ENCODE data around the gene WDR35. TPM values are rescaled to one million over a fixed set of nuclear protein-coding genes. Genes with fewer than 3 reads are reported as not detected.

Gene WDR35
- total RNA-seq, 1 experiment from 2014 or later: 15.9 TPM

GRCh38 chr2:20013126-20013849, 23.4 kb upstream of the WDR35 start:
- Histone ChIP-seq H3K27me3 (ENCODE audit: low read length) (no peaks in the 10 kb centered on the region), H3K9ac (ENCODE audit: low read length) (no peak overlapping the region), H3K36me3 (ENCODE audit: insufficient read depth, low read length) (no peaks in the 10 kb centered on the region), H4K20me1 (ENCODE audit: insufficient read depth, low read depth, low read length) (no peaks in the 10 kb centered on the region), H3K27ac (ENCODE audit: low read length) (no peak overlapping the region), H2AFZ (ENCODE audit: low read length) (no peak overlapping the region), H3K4me3 (ENCODE audit: low read length) (no peak overlapping the region), H3K4me2 (ENCODE audit: low read depth, low read length, poor library complexity, severe bottlenecking) (no peak overlapping the region), H3K9me3 (ENCODE audit: low read length) (no peaks in the 10 kb centered on the region), H3K4me1 (ENCODE audit: low read length) (no peaks in the 10 kb centered on the region), H3K79me2 (ENCODE audit: low read length) (no peaks in the 10 kb centered on the region), H3K9me2 (replicated peaks; ENCODE audit: insufficient read depth, low read length) (no peaks in the 10 kb centered on the region)
- no peak for DNase-seq

DNA sequence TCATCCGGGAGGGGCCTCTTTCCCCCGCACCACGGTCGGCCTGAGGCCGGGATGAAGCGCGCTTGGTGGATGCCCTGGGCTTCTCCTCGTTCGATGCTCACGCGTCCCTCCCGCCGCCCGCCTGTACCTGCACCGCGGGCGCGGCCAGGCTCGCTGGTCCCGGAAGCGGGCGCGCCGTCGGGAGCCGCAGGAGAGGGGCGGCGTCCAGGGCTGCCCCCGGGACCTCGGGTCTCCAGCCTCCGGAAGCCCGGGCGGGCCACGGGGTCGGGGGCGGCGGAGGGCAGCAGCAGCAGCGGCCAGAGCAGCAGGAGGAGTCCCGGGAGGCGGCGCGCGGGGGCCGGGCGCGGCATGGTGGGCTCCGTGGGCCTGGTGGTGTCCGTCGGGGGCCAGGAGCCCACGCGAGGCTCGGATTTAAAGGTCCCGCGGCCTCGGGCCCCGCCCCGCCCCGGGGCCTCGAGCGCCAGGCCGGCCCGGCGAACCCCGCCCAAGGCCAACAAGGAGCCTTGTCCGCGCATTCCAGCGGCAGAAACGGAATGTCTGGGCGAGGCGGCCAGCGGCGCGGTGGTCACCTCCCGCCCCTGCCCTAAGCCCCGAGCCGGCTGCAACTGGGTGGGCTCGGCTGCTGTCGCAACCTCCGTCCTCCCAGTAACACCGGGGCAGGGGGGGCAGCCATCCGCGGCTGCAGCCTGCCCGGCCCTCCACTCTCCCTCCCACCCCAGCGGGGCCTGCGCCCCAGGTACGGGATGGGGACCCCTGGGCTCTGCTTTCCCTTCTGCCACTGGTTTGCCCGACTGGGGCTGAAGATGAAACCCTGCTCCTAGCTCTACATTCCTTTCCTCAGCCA, 22.6 kb upstream of the WDR35 start, which contains the start of gene MATN3:
Gene MATN3, minus strand, starts transcription at position 387 of the 844 bp plus-strand sequence. Its CDS starts 37 bp downstream, at position 350.
- Histone ChIP-seq H3K27ac (ENCODE audit: low read length) (no peak within 1 kb of the TSS), H3K9me2 (replicated peaks; ENCODE audit: insufficient read depth, low read length) (no peaks in the 10 kb centered on the region), H4K20me1 (ENCODE audit: insufficient read depth, low read depth, low read length) (no peaks in the 10 kb centered on the region), H3K36me3 (ENCODE audit: insufficient read depth, low read length) (no peaks in the 10 kb centered on the region), H3K9ac (ENCODE audit: low read length) (no peak within 1 kb of the TSS), H3K4me3 (ENCODE audit: low read length) (no peak within 1 kb of the TSS), H3K79me2 (ENCODE audit: low read length) (no peaks in the 10 kb centered on the region), H3K4me2 (ENCODE audit: low read depth, low read length, poor library complexity, severe bottlenecking) (no peak within 1 kb of the TSS), H3K4me1 (ENCODE audit: low read length) (no peaks in the 10 kb centered on the region), H3K27me3 (ENCODE audit: low read length) (no peaks in the 10 kb centered on the region), H2AFZ (ENCODE audit: low read length) (no peak within 1 kb of the TSS), H3K9me3 (ENCODE audit: low read length) (no peaks in the 10 kb centered on the region)
- no peak for DNase-seq

DNA sequence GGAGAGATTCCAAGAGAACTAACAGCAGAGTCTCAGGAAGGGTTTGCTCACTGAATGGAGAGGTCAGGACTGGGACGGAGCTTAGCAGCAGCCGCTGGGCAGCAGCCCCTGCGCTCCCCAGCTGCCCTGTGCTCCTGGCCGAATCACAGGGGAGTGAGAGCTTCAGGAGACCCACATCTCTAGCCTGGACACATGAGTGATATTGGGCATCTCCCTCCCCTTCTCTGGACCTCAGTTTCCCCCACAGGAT, 22.1 kb upstream of the WDR35 start:
- H3K9ac ChIP-seq (ENCODE audit: low read length): no peak overlapping the region
- no peak for DNase-seq
- H3K9me2 ChIP-seq (replicated peaks; ENCODE audit: insufficient read depth, low read length): no peaks in the 10 kb centered on the region
- no peak overlapping the region for H3K4me3 ChIP-seq (ENCODE audit: low read length)
- H3K79me2 ChIP-seq (ENCODE audit: low read length): no peaks in the 10 kb centered on the region
- H3K27ac ChIP-seq (ENCODE audit: low read length): no peak overlapping the region
- H4K20me1 ChIP-seq (ENCODE audit: insufficient read depth, low read depth, low read length): no peaks in the 10 kb centered on the region
- no peak overlapping the region for H3K4me2 ChIP-seq (ENCODE audit: low read depth, low read length, poor library complexity, severe bottlenecking)
- no peaks in the 10 kb centered on the region for H3K4me1 ChIP-seq (ENCODE audit: low read length)
- H3K9me3 ChIP-seq (ENCODE audit: low read length): no peaks in the 10 kb centered on the region
- no peak overlapping the region for H2AFZ ChIP-seq (ENCODE audit: low read length)
- H3K27me3 ChIP-seq (ENCODE audit: low read length): no peaks in the 10 kb centered on the region
- no peaks in the 10 kb centered on the region for H3K36me3 ChIP-seq (ENCODE audit: insufficient read depth, low read length)

- Histone ChIP-seq H2AFZ (ENCODE audit: low read length) (no peak overlapping the region), H3K4me3 (ENCODE audit: low read length) (no peak overlapping the region), H3K27ac (ENCODE audit: low read length) (no peak overlapping the region), H3K4me2 (ENCODE audit: low read depth, low read length, poor library complexity, severe bottlenecking) (no peak overlapping the region), H3K9me2 (replicated peaks; ENCODE audit: insufficient read depth, low read length) (no peaks in the 10 kb centered on the region), H3K79me2 (ENCODE audit: low read length) (no peaks in the 10 kb centered on the region), H3K27me3 (ENCODE audit: low read length) (no peaks in the 10 kb centered on the region), H3K36me3 (ENCODE audit: insufficient read depth, low read length) (no peaks in the 10 kb centered on the region), H3K9ac (ENCODE audit: low read length) (no peak overlapping the region), H4K20me1 (ENCODE audit: insufficient read depth, low read depth, low read length) (no peaks in the 10 kb centered on the region), H3K4me1 (ENCODE audit: low read length) (no peaks in the 10 kb centered on the region), H3K9me3 (ENCODE audit: low read length) (no peaks in the 10 kb centered on the region)
- no peak for DNase-seq
Measured at GRCh38 chr2:20011276-20012031, 21.5 kb upstream of the WDR35 start.

DNA sequence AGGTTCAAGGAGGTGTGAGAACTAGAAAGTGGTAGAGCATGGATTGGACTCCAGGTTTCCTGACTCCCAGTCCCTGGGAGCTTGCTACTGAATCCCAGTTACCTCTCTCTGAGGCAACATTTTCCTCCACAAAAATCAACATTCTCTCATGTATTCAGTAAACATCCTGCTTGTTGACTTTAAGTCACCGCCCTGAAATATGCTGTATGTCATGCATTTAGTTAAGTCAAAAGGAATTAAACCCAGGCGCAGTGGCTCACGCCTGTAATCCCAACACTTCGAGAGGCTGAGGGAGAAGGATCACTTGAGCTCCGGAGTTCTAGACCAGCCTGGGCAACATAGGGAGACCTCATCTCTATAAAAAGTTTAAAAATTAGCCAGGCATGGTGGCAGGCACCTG, 18.8 kb upstream of the WDR35 start:
- Histone ChIP-seq H3K79me2 (ENCODE audit: low read length) (no peaks in the 10 kb centered on the region), H4K20me1 (ENCODE audit: insufficient read depth, low read depth, low read length) (no peaks in the 10 kb centered on the region), H2AFZ (ENCODE audit: low read length) (no peak overlapping the region), H3K27ac (ENCODE audit: low read length) (no peak overlapping the region), H3K9me2 (replicated peaks; ENCODE audit: insufficient read depth, low read length) (no peaks in the 10 kb centered on the region), H3K36me3 (ENCODE audit: insufficient read depth, low read length) (no peaks in the 10 kb centered on the region), H3K9me3 (ENCODE audit: low read length) (no peaks in the 10 kb centered on the region), H3K4me1 (ENCODE audit: low read length) (no peaks in the 10 kb centered on the region), H3K4me3 (ENCODE audit: low read length) (no peak overlapping the region), H3K4me2 (ENCODE audit: low read depth, low read length, poor library complexity, severe bottlenecking) (no peak overlapping the region), H3K9ac (ENCODE audit: low read length) (no peak overlapping the region), H3K27me3 (ENCODE audit: low read length) (no peaks in the 10 kb centered on the region)
- DNase-seq: no peak

DNA sequence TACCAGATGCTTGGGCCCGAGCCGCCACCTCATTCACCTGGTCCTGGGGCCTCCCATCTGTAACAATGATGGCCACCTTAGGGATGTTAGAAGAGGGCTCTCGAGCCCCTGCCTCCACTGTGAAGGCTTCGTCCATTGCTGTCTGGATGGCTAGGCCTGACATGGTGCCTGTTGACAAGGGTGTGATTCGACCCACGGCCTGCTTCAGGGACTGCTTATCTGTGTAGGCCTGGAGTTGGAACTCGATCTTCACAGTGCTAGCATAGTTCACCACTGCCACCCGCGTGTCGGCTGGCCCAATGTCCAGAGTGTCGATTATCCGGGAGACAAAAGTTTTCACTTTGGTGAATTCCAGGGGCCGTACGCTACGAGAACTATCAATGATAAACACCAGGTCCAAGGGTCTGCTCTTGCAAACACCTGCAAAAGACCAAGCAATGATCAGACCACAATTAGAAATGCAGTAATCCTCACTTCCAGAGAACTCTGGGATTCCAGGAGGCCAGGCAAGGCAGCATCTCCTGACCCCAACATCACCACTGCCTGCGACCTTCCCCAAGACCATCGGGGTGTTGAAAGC, 16.1 kb upstream of the WDR35 start:
- H3K79me2 ChIP-seq (ENCODE audit: low read length): no peaks in the 10 kb centered on the region
- no peaks in the 10 kb centered on the region for H3K9me2 ChIP-seq (replicated peaks; ENCODE audit: insufficient read depth, low read length)

GRCh38 chr2:20005067-20005627, 15.2 kb upstream of the WDR35 start:
- Histone ChIP-seq H3K4me3 (ENCODE audit: low read length) (no peak overlapping the region), H3K9me3 (ENCODE audit: low read length) (no peaks in the 10 kb centered on the region), H2AFZ (ENCODE audit: low read length) (no peak overlapping the region), H3K4me1 (ENCODE audit: low read length) (no peaks in the 10 kb centered on the region), H3K27me3 (ENCODE audit: low read length) (no peaks in the 10 kb centered on the region), H3K36me3 (ENCODE audit: insufficient read depth, low read length) (no peaks in the 10 kb centered on the region), H3K27ac (ENCODE audit: low read length) (no peak overlapping the region), H3K4me2 (ENCODE audit: low read depth, low read length, poor library complexity, severe bottlenecking) (no peak overlapping the region), H3K79me2 (ENCODE audit: low read length) (no peaks in the 10 kb centered on the region), H3K9ac (ENCODE audit: low read length) (no peak overlapping the region), H3K9me2 (replicated peaks; ENCODE audit: insufficient read depth, low read length) (no peaks in the 10 kb centered on the region), H4K20me1 (ENCODE audit: insufficient read depth, low read depth, low read length) (no peaks in the 10 kb centered on the region)
- DNase-seq: no peak

More for the DNA sequence above, 16.1 kb upstream of the WDR35 start:
- Histone ChIP-seq H3K9ac (ENCODE audit: low read length) (no peak overlapping the region), H3K9me3 (ENCODE audit: low read length) (no peaks in the 10 kb centered on the region), H2AFZ (ENCODE audit: low read length) (no peak overlapping the region), H3K4me2 (ENCODE audit: low read depth, low read length, poor library complexity, severe bottlenecking) (no peak overlapping the region), H3K36me3 (ENCODE audit: insufficient read depth, low read length) (no peaks in the 10 kb centered on the region), H3K27me3 (ENCODE audit: low read length) (no peaks in the 10 kb centered on the region), H3K27ac (ENCODE audit: low read length) (no peak overlapping the region), H4K20me1 (ENCODE audit: insufficient read depth, low read depth, low read length) (no peaks in the 10 kb centered on the region), H3K4me1 (ENCODE audit: low read length) (no peaks in the 10 kb centered on the region), H3K4me3 (ENCODE audit: low read length) (no peak overlapping the region)
- no peak for DNase-seq
